HG03175 (cell line): ENCODE results near the gene ZACN.
"Not testable (repeated sequence)": the region's sequence is repeated elsewhere in the genome, so short reads cannot be mapped to it uniquely, and the experiment has no call there.

Source experiments
- ATAC-seq: cut with Tn5 transposase; IDR thresholded peaks from one replicate; pipeline ENCODE4 v1.9.1; 2021; ENCODE audit warnings: mild to moderate bottlenecking, moderate library complexity; ENCODE audit not compliant: unreplicated experiment

ZACN gene

DNA sequence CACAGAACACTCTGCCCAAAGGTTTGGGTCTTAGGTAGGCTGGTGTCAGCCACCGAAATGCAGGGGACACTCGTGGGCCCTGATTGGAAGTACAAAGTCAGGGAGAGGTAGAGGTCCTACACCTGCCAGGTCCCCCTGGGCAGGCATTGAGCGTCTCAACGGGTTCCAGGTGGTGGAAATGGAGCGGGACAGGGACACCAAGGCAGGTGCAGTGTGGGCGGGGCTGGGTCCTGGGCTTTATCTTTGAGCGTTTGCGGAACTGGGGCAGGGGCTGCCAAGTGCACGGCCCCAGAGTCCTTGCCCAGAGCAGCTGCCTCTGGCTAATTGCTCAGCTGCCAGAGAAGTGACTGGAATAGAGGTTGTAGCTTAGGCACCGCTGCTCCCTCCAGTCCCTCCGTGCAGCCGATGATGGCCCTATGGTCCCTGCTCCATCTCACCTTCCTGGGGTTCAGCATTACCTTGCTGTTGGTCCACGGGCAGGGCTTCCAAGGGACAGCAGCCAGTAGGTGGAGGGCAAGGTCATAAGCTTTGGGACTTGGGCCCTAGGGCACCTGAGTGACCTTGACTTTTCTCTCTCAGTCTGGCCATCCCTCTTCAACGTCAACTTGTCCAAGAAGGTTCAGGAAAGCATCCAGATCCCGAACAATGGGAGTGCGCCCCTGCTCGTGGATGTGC, at the start of gene ZACN:
ZACN (plus strand) TSS at position 323 of the 675 bp plus-strand sequence; CDS start at position 406, 83 bp downstream.
- no peak for ATAC-seq

GRCh38 chr17:76032073-76032779, 46.8 kb upstream of the ZACN start:
- no peak for ATAC-seq

- ATAC-seq = no peak
These were observed 46.2 kb upstream of the ZACN start for GRCh38 chr17:76032780-76033108.

DNA sequence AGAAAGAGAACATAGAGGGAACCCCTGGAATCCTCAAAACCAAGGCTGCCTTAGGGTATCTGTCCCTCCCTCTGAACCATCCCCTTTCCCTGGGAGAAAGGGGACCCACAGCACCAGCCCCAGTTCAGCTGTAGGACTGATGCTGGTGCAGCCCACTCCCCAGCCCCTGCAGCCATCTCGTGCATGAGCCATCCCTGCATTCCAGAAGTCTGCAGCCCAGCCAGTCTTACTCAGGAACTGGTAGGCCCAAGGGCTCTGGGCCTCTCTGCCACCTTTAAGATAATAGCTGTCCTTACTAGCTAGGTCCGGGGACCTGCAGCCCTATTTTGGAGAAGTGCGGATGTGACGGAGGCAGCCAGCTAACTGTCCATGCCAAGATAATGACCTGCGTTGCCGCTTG, 45.8 kb upstream of the ZACN start:
- ATAC-seq = no peak

GRCh38 chr17:76034428-76035350, 44.3 kb upstream of the ZACN start:
- no peak for ATAC-seq

- ATAC-seq = no peak
These were observed 42.3 kb upstream of the ZACN start for GRCh38 chr17:76036497-76037261.

GRCh38 chr17:76038050-76038449, 40.9 kb upstream of the ZACN start:
- no peak for ATAC-seq

- no peak for ATAC-seq
These were observed 39.9 kb upstream of the ZACN start for GRCh38 chr17:76039121-76039520.

DNA sequence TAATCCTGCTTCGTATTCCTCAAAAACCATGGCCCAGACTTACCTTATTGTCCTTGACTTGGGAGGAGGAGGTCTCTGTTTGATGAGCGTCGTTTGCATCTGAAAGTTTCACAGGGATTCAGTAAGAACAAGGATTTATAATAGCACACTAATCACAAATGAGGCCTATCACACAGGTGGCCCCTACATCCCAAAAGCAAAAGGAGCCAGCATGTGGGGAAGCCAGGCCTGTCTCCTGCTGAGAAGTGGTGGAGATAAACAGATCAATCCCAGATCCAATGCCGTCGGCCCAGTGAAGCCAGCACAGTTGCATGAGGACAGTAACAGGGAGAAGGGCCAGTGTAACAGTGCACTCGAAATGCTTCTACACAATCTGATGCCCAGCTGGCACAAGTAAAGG, 38.6 kb upstream of the ZACN start:
- ATAC-seq = no peak

- ATAC-seq = not testable (repeated sequence)
These were observed 36.1 kb upstream of the ZACN start for GRCh38 chr17:76042868-76043267.

DNA sequence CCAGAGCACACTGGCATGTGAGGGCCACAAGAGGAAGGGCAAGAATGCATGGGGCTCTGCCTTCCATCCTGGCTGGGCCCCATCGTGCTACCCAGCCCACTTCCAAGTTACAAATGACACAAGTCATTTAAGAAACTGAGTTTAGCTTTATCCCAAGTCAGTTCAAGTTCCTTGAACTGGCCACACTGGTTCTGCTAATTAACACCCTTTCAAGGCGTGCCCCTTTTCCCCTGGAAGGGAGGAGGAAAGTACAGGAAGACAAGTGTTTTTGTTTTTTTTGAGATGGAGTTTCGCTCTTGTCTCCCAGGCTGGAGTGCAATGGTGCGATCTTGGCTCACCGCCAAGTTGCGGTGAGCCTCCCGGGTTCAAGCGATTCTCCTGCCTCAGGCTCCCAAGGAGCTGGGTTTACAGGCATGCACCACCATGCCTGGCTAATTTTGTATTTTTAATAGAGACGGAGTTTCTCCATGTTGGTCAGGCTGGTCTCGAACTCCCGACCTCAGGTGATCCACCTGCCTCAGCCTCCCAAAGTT, 34.4 kb upstream of the ZACN start:
- ATAC-seq = not testable (repeated sequence)

DNA sequence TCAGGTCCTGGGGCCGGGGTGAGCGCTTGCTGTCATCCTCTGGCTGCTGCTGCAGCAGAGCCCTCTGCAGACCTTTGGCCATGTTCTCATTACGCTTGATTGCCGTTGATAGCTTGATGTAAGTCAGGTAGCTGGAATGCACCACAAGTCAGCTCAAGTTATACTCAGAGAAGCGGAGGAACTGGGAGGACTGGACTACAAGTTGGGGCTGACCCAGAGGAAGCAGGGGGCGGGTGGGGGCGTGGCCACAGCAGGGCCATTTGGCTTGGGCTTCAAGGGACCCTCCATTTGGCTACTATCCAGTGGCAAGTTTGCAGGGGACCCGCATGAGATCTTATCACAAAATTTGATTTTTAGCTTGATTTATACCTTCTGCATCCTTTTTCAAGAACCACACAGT, 32.9 kb upstream of the ZACN start:
- ATAC-seq = no peak

DNA sequence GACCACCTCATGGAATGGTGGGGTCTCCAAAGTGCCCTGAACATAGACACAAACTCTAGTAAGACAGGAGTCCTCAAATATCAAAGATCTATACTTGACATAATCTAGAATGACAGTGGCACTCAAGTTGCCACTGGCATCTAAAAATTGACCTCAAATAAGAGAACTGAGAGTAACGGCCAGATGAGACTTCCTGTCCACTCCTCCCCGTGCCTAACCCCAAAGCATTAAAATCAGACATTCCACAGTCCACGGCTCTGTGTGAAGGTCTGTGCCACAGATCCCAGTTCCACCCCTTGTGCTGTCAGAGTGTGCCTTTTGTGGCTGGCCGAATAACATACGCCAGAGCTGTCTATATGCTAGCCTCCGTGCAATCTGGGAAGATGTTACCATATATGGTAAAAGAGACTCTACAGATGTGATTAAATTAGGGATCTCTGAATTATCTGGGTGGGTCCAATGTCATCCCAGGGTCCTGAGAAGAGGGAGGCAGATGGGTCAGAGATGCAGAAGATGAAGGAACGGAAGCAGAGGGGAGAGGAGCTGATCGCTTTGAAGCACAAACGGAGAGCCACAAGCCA, 30.9 kb upstream of the ZACN start:
- ATAC-seq = no peak

DNA sequence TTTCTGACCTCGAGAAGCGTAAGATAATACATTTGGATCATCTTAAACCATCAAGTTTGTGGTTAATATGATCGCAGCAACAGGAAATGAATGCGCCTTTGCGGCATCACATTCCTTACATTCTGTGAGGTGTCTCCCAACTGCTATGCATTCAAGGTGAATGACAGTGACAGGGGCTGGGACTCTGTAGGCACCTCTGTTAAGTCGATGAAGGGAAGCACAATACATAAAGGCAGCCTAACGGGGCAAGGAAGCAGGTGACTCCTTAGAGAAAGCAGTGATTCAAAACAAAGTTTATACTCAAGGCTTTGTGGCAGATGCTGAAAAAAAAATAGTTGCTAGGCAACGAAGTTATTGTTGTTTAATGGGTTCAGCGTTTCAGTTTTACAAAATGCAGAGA, 30.3 kb upstream of the ZACN start:
- no peak for ATAC-seq

- no peak for ATAC-seq
These were observed 29.7 kb upstream of the ZACN start for GRCh38 chr17:76049239-76049638.

- ATAC-seq = no peak
These were observed 29.0 kb upstream of the ZACN start for GRCh38 chr17:76049836-76050537.

DNA sequence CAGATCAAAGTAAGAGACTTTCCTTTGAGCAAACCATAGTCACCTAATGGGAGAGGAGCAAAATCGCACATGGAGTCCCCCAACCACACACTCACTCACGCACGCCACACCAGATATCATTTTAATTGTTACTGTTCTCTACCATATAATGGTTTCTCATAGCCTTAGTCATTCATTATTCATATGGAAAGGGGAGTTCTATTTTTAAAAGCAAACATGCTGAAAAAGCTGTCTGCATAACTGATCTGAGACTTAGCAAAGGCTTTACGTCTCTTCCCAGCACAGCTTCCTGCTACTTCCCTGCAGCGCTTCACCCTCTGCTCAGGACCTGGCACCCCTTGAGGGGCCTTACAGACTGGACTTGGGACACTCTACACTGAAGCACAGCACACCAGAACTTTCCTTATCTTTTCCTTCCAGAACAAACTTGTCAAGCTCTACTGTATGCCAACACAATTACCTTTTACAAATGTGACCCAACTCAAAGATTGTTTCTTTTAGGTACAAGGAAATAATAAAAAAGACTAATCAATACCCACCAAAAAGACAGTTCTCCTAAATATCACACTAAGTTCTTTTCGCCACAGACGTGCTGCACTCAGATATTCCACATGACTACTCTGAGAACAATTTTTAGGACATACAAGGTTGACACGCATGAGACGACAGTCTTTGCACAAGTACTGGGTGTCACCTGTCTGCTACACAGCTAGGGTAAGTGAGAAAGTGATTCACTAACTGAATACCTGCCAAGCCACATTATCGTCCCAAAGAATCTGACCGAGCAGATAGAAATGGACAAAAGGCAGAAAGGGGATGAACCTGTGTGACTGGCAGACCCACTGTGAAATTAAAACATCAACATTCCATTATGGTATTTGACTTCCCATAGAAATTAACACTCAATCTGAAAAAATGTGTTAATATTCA, 28.2 kb upstream of the ZACN start:
- no peak for ATAC-seq

GRCh38 chr17:76051561-76051960, 27.4 kb upstream of the ZACN start:
- no peak for ATAC-seq
